ENCODE data around the gene KCNMB3.
"Not testable (repeated sequence)": the region's sequence is repeated elsewhere in the genome, so short reads cannot be mapped to it uniquely, and the experiment has no call there.

KCNMB3 gene

DNA sequence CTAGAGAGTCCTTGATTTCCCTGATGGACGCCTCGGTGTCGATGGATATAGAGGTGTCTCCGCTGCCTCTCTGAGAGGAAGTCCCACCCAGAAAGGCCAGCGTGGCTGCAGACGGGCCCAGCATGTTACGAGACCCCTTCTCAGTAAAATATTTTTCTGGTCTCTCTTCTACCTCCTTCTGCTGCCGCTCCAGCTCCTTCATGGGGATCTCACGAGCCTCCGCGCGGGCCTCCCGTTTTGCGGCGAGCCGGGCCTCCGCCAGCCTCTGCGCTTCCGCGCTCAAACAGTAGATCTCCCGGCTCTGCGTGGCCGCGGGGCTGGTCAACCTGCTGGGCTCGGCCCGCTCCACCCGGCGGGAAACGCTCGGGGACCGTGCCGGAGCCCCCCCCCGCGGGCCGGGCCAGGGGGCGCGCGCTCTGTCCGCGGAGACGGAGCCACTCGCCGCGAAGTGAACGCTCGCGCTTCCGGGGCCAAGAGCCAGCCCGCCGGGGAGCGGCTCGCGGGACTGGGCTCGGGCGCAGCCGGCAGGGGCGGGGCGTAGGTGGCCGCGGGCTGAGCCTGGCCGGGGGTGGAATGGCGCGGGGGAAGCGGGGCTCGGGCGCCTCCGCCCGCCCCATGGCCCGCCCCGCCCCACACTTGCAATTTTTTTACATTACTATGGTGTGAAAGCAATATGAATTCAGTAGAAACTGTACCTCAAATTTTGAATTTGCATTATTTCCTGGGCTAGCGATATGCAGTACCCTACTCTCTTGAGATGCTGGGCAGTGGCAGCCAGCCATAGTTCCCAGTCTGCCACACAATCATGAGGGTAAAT is 10.2 kb upstream of the KCNMB3 start:
- H3K9me2 ChIP-seq (replicated peaks; ENCODE audit: low read depth, low read length): no peaks in the 10 kb centered on the region
- no peak overlapping the region for H2AFZ ChIP-seq (ENCODE audit: low read length)
- peaks cover 22% of the 10 kb centered on the region for H3K4me1 ChIP-seq (ENCODE audit: insufficient read depth, low read length, poor library complexity, severe bottlenecking)
- H3K79me2 ChIP-seq (ENCODE audit: insufficient read depth, low read length): peaks cover 36% of the 10 kb centered on the region
- H3K27me3 ChIP-seq (ENCODE audit: insufficient read depth, low read length, poor library complexity, severe bottlenecking): no peaks in the 10 kb centered on the region
- H3K4me3 ChIP-seq (ENCODE audit: low read length, poor library complexity, severe bottlenecking): peak overlapping the region; percentile 70
- H3K9ac ChIP-seq (ENCODE audit: low read depth, low read length, poor library complexity, severe bottlenecking): peak overlapping the region; percentile 55
- TF ChIP-seq CTCF (conservative IDR thresholded peaks at IDR 0.05; ENCODE audit: low read length): no peak
- TF ChIP-seq EZH2phosphoT487 (IDR thresholded peaks at IDR 0.05; ENCODE audit: borderline replicate concordance): no peak
- H3K4me2 ChIP-seq (ENCODE audit: low read depth, low read length, poor library complexity, severe bottlenecking): peak overlapping the region; percentile 44
- no peaks in the 10 kb centered on the region for H3K36me3 ChIP-seq (ENCODE audit: insufficient read depth, low read length)
- H4K20me1 ChIP-seq (ENCODE audit: insufficient read depth, low read length, poor library complexity, severe bottlenecking): no peaks in the 10 kb centered on the region
- no peaks in the 10 kb centered on the region for H3K9me3 ChIP-seq (ENCODE audit: insufficient read depth, low read depth, low read length)
- no peaks in the 10 kb centered on the region for H3F3A ChIP-seq (ENCODE audit: low read depth)

DNA sequence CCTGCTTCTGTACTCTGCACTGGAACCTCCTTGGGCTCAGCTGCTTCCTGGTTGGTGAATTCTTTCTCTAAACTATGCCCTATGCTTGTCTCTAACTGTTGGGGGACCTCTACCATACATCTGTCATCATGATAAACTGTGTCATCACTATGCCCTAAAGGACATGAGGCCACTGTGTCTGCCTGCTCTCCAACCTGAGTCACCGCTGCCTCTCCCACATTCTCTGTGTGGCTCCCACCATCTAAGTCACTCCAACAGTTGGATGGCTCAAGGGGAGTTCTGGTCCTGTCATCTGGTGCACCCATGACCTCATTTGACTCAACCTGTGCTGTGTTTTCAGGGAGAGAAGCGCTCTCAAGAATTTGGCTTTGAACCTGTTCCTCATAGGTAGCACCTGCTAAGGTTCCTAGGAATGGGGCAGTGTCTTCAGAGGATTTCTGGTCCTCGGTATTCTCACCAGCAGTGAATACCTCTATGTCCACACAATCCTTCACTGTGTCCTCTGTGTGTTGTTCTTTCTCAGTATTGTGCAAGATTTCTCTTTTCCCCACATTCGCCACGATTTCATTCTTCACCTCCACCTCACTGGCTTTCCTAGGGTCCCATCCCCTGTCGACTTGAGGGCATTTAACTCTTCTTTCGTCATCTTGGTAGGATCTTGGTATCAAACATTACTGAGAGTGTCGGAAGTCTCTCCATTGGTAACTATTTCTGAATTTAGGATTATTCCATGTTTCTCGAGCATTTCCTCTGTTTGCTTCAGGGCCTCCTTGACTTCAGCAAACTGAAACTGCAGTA is 9.2 kb upstream of the KCNMB3 start:
- Histone ChIP-seq H3K4me2 (ENCODE audit: low read depth, low read length, poor library complexity, severe bottlenecking) (peak overlapping the region; percentile 44), H3K79me2 (ENCODE audit: insufficient read depth, low read length) (peaks cover 29% of the 10 kb centered on the region), H3K4me3 (ENCODE audit: low read length, poor library complexity, severe bottlenecking) (peak overlapping the region; percentile 70), H3K9ac (ENCODE audit: low read depth, low read length, poor library complexity, severe bottlenecking) (peak overlapping the region; percentile 55), H3K4me1 (ENCODE audit: insufficient read depth, low read length, poor library complexity, severe bottlenecking) (peaks cover 13% of the 10 kb centered on the region)
- not testable (repeated sequence) for H3K27me3 ChIP-seq (ENCODE audit: insufficient read depth, low read length, poor library complexity, severe bottlenecking); H2AFZ ChIP-seq (ENCODE audit: low read length); H3K36me3 ChIP-seq (ENCODE audit: insufficient read depth, low read length); H3K9me2 ChIP-seq (replicated peaks; ENCODE audit: low read depth, low read length); H3F3A ChIP-seq (ENCODE audit: low read depth); H3K9me3 ChIP-seq (ENCODE audit: insufficient read depth, low read depth, low read length); H4K20me1 ChIP-seq (ENCODE audit: insufficient read depth, low read length, poor library complexity, severe bottlenecking)

GRCh38 chr3:179258820-179259219 is 7.9 kb upstream of the KCNMB3 start:
- Histone ChIP-seq H3K4me1 (ENCODE audit: insufficient read depth, low read length, poor library complexity, severe bottlenecking) (peaks cover 4% of the 10 kb centered on the region), H3K27me3 (ENCODE audit: insufficient read depth, low read length, poor library complexity, severe bottlenecking) (no peaks in the 10 kb centered on the region), H3K9ac (ENCODE audit: low read depth, low read length, poor library complexity, severe bottlenecking) (no peak overlapping the region), H3K36me3 (ENCODE audit: insufficient read depth, low read length) (no peaks in the 10 kb centered on the region), H3K79me2 (ENCODE audit: insufficient read depth, low read length) (peaks cover 15% of the 10 kb centered on the region; the same call in 1 of the 2 replicates), H2AFZ (ENCODE audit: low read length) (no peak overlapping the region), H3K9me2 (replicated peaks; ENCODE audit: low read depth, low read length) (no peaks in the 10 kb centered on the region), H3F3A (ENCODE audit: low read depth) (no peaks in the 10 kb centered on the region), H3K4me3 (ENCODE audit: low read length, poor library complexity, severe bottlenecking) (peak overlapping the region; percentile 56), H4K20me1 (ENCODE audit: insufficient read depth, low read length, poor library complexity, severe bottlenecking) (no peaks in the 10 kb centered on the region), H3K4me2 (ENCODE audit: low read depth, low read length, poor library complexity, severe bottlenecking) (peak overlapping the region; percentile 30), H3K9me3 (ENCODE audit: insufficient read depth, low read depth, low read length) (no peaks in the 10 kb centered on the region)
- TF ChIP-seq CTCF (conservative IDR thresholded peaks at IDR 0.05; ENCODE audit: low read length) (no peak), EZH2phosphoT487 (IDR thresholded peaks at IDR 0.05; ENCODE audit: borderline replicate concordance) (no peak)

DNA sequence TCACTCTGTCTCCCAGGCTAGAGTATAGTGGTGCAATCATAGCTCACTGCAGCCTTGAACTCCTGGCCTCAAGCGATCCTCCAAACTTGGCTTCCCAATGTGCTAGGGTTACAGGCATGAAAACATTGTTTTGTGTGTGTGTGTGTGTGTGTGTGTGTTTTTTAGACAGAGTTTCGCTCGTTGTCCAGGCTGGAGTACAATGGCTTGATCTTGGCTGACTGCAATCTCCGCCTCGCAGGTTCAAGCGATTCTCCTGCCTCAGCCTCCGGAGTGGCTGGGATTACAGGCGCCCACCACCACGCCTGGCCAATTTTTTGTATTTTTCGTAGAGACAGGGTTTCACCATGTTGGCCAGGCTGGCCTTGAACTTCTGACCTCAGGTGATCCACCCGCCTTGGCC is 6.8 kb upstream of the KCNMB3 start:
- not testable (repeated sequence) for H2AFZ ChIP-seq (ENCODE audit: low read length); H3K36me3 ChIP-seq (ENCODE audit: insufficient read depth, low read length); H3K9ac ChIP-seq (ENCODE audit: low read depth, low read length, poor library complexity, severe bottlenecking); H3K79me2 ChIP-seq (ENCODE audit: insufficient read depth, low read length); H3K9me2 ChIP-seq (replicated peaks; ENCODE audit: low read depth, low read length); H3K4me2 ChIP-seq (ENCODE audit: low read depth, low read length, poor library complexity, severe bottlenecking); H3K27me3 ChIP-seq (ENCODE audit: insufficient read depth, low read length, poor library complexity, severe bottlenecking); H3K9me3 ChIP-seq (ENCODE audit: insufficient read depth, low read depth, low read length); H3F3A ChIP-seq (ENCODE audit: low read depth); H3K4me1 ChIP-seq (ENCODE audit: insufficient read depth, low read length, poor library complexity, severe bottlenecking); H4K20me1 ChIP-seq (ENCODE audit: insufficient read depth, low read length, poor library complexity, severe bottlenecking); H3K4me3 ChIP-seq (ENCODE audit: low read length, poor library complexity, severe bottlenecking)

All from Loucy (cell line).